Keratinocyte (primary cell): ENCODE data around the gene APP. TPM values are rescaled to one million over a fixed set of nuclear protein-coding genes. Genes with fewer than 3 reads are reported as not detected.

ENCODE experiments used
- DNase-seq: peaks from one replicate; pipeline ENCODE4 v3.0.0-alpha.2; 2011; ENCODE audit warnings: low read depth, missing footprints, low spot score
- FAIRE-seq: peaks from 2 replicates; lab custom pipeline; 2011; peaks lifted over from hg19 to GRCh38; lab: Jason Lieb, UNC
- H2AFZ ChIP-seq: 2 replicates; pipeline ENCODE4 v1.6.0; 2012; ENCODE audit warnings: low read length, control low read depth, inconsistent platforms; ENCODE audit not compliant: control insufficient read depth
- H3K27ac ChIP-seq: 2 replicates; pipeline ENCODE4 v1.5.1; 2011; ENCODE audit warnings: low read length; ENCODE audit not compliant: control insufficient read depth, insufficient read depth
- H3K27me3 ChIP-seq: 3 replicates; pipeline ENCODE4 v1.6.0; 2011; ENCODE audit warnings: low read length; ENCODE audit not compliant: control insufficient read depth, insufficient read depth; ENCODE audit errors: extremely low read depth
- H3K36me3 ChIP-seq, 2 experiments: 2 replicates in 1 of 2; 3 replicates in 1 of 2; pipeline ENCODE4 v1.5.1; 2011; ENCODE audit warnings: low read length in 2 of 2, mild to moderate bottlenecking in 1 of 2; ENCODE audit not compliant: control insufficient read depth in 2 of 2, insufficient read depth in 2 of 2; ENCODE audit errors: extremely low read depth in 1 of 2
- H3K4me1 ChIP-seq: 3 replicates; pipeline ENCODE4 v1.5.1; 2011; ENCODE audit warnings: low read length; ENCODE audit not compliant: control insufficient read depth, insufficient read depth; ENCODE audit errors: extremely low read depth
- H3K4me2 ChIP-seq: 3 replicates; pipeline ENCODE4 v1.6.0; 2011; ENCODE audit warnings: low read depth, low read length; ENCODE audit not compliant: control insufficient read depth, insufficient read depth; ENCODE audit errors: extremely low read depth
- H3K4me3 ChIP-seq, 3 experiments: fragments of 200-600 bp in 1 of 3; sonication (generic) in 1 of 3; 2 replicates in 2 of 3; 3 replicates in 1 of 3; pipeline ENCODE4 v1.5.1; 2011 to 2016; ENCODE audit warnings: low read length in 3 of 3, mild to moderate bottlenecking in 3 of 3, control low read depth in 2 of 3, inconsistent platforms in 1 of 3, low read depth in 1 of 3, mixed read lengths in 1 of 3, mixed run types in 1 of 3, moderate library complexity in 1 of 3; ENCODE audit not compliant: control insufficient read depth in 2 of 3, insufficient read depth in 2 of 3; ENCODE audit errors: extremely low read depth in 1 of 3
- H3K79me2 ChIP-seq: 2 replicates; pipeline ENCODE4 v1.6.0; 2012; ENCODE audit warnings: low read length; ENCODE audit not compliant: control insufficient read depth, insufficient read depth
- H3K9ac ChIP-seq: 3 replicates; pipeline ENCODE4 v1.6.0; 2011; ENCODE audit warnings: low read length; ENCODE audit not compliant: control insufficient read depth, insufficient read depth; ENCODE audit errors: extremely low read depth
- H3K9me1 ChIP-seq: 3 replicates; pipeline ENCODE4 v1.6.0; 2011; ENCODE audit warnings: low read length; ENCODE audit not compliant: control insufficient read depth, insufficient read depth; ENCODE audit errors: extremely low read depth
- H3K9me3 ChIP-seq: 2 replicates; pipeline ENCODE4 v1.5.1; 2012; ENCODE audit warnings: low read depth, low read length; ENCODE audit not compliant: control insufficient read depth
- H4K20me1 ChIP-seq: 3 replicates; pipeline ENCODE4 v1.6.0; 2011; ENCODE audit warnings: low read length; ENCODE audit not compliant: control insufficient read depth, insufficient read depth; ENCODE audit errors: extremely low read depth
- CTCF ChIP-seq, 3 experiments: IDR thresholded peaks in 1 of 3; conservative IDR thresholded peaks in 1 of 3; optimal IDR thresholded peaks in 1 of 3; 2 replicates in 2 of 3; 3 replicates in 1 of 3; pipeline versions ENCODE3 to v1.5.1; 2011; ENCODE audit warnings: low read length in 3 of 3, mild to moderate bottlenecking in 3 of 3, moderate library complexity in 2 of 3, control low read depth in 1 of 3, inconsistent platforms in 1 of 3; ENCODE audit not compliant: insufficient read depth in 2 of 3; ENCODE audit errors: extremely low read depth in 1 of 3
- EZH2 ChIP-seq: IDR thresholded peaks from one replicate; pipeline ENCODE4 v1.6.1; 2012; ENCODE audit warnings: inconsistent platforms, mild to moderate bottlenecking, low read length, moderate library complexity
- dilution Hi-C: fragments of 300-500 bp; cut with MboI; formaldehyde crosslinking; loops from one replicate; pipeline ENCODE4 v1.7.0; 2020; ENCODE audit warnings: low sequenced_read_pairs; ENCODE audit not compliant: extremely low pct_ligation_motif_present
- polyA plus RNA-seq, 5 experiments: library from polyadenylated mRNA; depleted of rRNA in 3 of 5; stranded (reverse) in 3 of 5; stranded (forward) in 1 of 5; unstranded in 1 of 5; fragments of >200 nt; gene quantifications; 1 replicate in 1 of 5; 2 replicates in 3 of 5; 3 replicates in 1 of 5; pipeline versions ENCODE4 v1.2.1 to v1.2.3, GENCODE V29; 2011 to 2012; ENCODE audit warnings: missing spikeins in 2 of 5, low read depth in 1 of 5, low replicate concordance in 1 of 5

The APP gene
- polyA plus RNA-seq, 1 donor (not counting 4 experiments of a cell fraction or from before 2014, with no cell fraction given), result 1,015 TPM

- no peak for FAIRE-seq
- Histone ChIP-seq H3K27me3 (no peaks in the 10 kb centered on the region), H3K4me1 (peaks cover 4% of the 10 kb centered on the region), H3K36me3 (peaks cover 14 to 26% of the 10 kb centered on the region in 2 experiments), H2AFZ (no peak overlapping the region), H3K9me3 (no peaks in the 10 kb centered on the region), H3K9ac (no peak overlapping the region), H3K79me2 (peaks cover 86% of the 10 kb centered on the region), H3K4me3 (no peak overlapping the region), H3K9me1 (no peaks in the 10 kb centered on the region), H4K20me1 (peaks cover 8% of the 10 kb centered on the region), H3K4me2 (no peak overlapping the region), H3K27ac (no peak overlapping the region)
- no peak for TF ChIP-seq CTCF (optimal IDR thresholded peaks at IDR 0.05 in 1 of 3, IDR thresholded peaks at IDR 0.05 in 1 of 3, conservative IDR thresholded peaks at IDR 0.05 in 1 of 3; ENCODE audit: extremely low read depth in 1 of 3, insufficient read depth in 2 of 3, low read length in 3 of 3)
- no peak for DNase-seq
- dilution Hi-C loops, result no loop called here
Measured at GRCh38 chr21:26112975-26113374, 57.6 kb downstream of the APP start.

- peaks cover 4% of the 10 kb centered on the region for H3K4me1 ChIP-seq
- no peak for TF ChIP-seq CTCF (optimal IDR thresholded peaks at IDR 0.05 in 1 of 3, IDR thresholded peaks at IDR 0.05 in 1 of 3, conservative IDR thresholded peaks at IDR 0.05 in 1 of 3; ENCODE audit: extremely low read depth in 1 of 3, insufficient read depth in 2 of 3, low read length in 3 of 3)
- TF ChIP-seq EZH2, result no peak
- H3K27me3 ChIP-seq, result no peaks in the 10 kb centered on the region
- peaks cover 3% of the 10 kb centered on the region for H3K9me1 ChIP-seq
- peaks cover 11% of the 10 kb centered on the region for H4K20me1 ChIP-seq
- no peak for DNase-seq
- H3K9ac ChIP-seq, result no peak overlapping the region
- H3K4me3 ChIP-seq, result no peak overlapping the region
- H3K9me3 ChIP-seq, result no peaks in the 10 kb centered on the region
- no peak overlapping the region for H2AFZ ChIP-seq
- FAIRE-seq, result no peak
- H3K4me2 ChIP-seq, result no peak overlapping the region
- H3K27ac ChIP-seq, result no peak overlapping the region
- peaks cover 17 to 34% of the 10 kb centered on the region in 2 experiments for H3K36me3 ChIP-seq
- dilution Hi-C loops, result no loop called here
- H3K79me2 ChIP-seq, result peaks cover 86% of the 10 kb centered on the region
Measured at GRCh38 chr21:26112127-26112742, 58.3 kb downstream of the APP start.
